Glutamatergic neuron (in vitro differentiated cells): ENCODE measurements around the gene TP53TG3E. TPM values are rescaled to one million over a fixed set of nuclear protein-coding genes. Genes with fewer than 3 reads are reported as not detected.
"Not testable (repeated sequence)": the region's sequence is repeated elsewhere in the genome, so short reads cannot be mapped to it uniquely, and the experiment has no call there.

ENCODE experiments used
- DNase-seq: peaks from one replicate; pipeline ENCODE4 v3.0.0; 2022
- H3K27ac Mint-ChIP-seq: one replicate; pipeline ENCODE4 v1.8.0; 2020; ENCODE audit warnings: mild to moderate bottlenecking, mixed read lengths, inconsistent platforms; ENCODE audit not compliant: unreplicated experiment
- H3K27me3 Mint-ChIP-seq: one replicate; pipeline ENCODE4 v1.8.0; 2020; ENCODE audit warnings: mild to moderate bottlenecking, moderate library complexity, mixed read lengths, inconsistent platforms; ENCODE audit not compliant: unreplicated experiment
- H3K36me3 Mint-ChIP-seq: one replicate; pipeline ENCODE4 v1.8.0; 2020; ENCODE audit warnings: mild to moderate bottlenecking, mixed read lengths, inconsistent platforms; ENCODE audit not compliant: unreplicated experiment
- H3K4me1 Mint-ChIP-seq: one replicate; pipeline ENCODE4 v1.8.0; 2020; ENCODE audit warnings: mild to moderate bottlenecking, low read depth, mixed read lengths, inconsistent platforms; ENCODE audit not compliant: unreplicated experiment
- H3K4me3 Mint-ChIP-seq: one replicate; pipeline ENCODE4 v1.8.0; 2020; ENCODE audit warnings: mild to moderate bottlenecking, mixed read lengths, inconsistent platforms; ENCODE audit not compliant: unreplicated experiment
- H3K9me3 Mint-ChIP-seq: one replicate; pipeline ENCODE4 v1.8.0; 2020; ENCODE audit warnings: mild to moderate bottlenecking, moderate library complexity, mixed read lengths, inconsistent platforms; ENCODE audit not compliant: unreplicated experiment
- long read RNA-seq: library from polyadenylated mRNA; unstranded; transcript quantifications from one replicate; pipeline ENCODE4 v2.0.0, GENCODE V29; 2020; ENCODE audit not compliant: unreplicated experiment
- total RNA-seq: library from RNA; stranded (reverse); fragmentation: NEBNext Ultra II Directional; extraction: Animal tissue kit (Norgen Biotek cat#: 25700); gene quantifications from one replicate; pipeline ENCODE4 v1.2.1, GENCODE V29; 2021; ENCODE audit not compliant: unreplicated experiment

Gene TP53TG3E, protein sequence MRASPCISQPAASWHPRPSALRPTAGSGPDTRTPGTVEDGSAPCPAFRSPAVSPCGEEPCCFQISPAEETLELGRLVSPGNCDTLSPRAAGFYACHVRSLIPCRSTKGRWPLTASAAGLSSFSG
- not detected for total RNA-seq
- long read RNA-seq: 0 reads

DNA sequence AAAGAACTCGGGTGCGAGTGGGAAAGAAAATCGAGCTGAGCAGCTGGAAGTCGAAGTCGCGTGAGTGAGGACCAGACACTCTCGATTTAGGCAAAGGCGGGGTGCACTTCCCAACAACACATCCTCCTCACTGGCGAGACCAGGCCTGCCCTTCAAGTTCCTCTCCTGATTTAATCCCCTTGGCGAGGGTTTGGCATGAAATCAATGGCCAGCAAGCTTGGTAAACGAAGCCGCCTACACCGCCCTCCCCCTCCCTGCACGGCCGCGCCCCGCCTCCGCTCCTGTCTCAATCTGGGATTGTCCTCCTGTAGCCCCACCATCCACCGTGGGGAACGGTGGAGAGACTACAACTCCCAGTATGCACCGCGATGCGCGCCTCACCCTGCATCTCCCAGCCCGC is at the start of gene TP53TG3E:
Gene TP53TG3E, plus strand, starts transcription at position 301 of the 400 bp plus-strand sequence. Its CDS starts 68 bp downstream, at position 369.
- not testable (repeated sequence) for H3K9me3 Mint-ChIP-seq, H3K27me3 Mint-ChIP-seq, H3K36me3 Mint-ChIP-seq, H3K4me3 Mint-ChIP-seq, DNase-seq, H3K27ac Mint-ChIP-seq, H3K4me1 Mint-ChIP-seq

DNA sequence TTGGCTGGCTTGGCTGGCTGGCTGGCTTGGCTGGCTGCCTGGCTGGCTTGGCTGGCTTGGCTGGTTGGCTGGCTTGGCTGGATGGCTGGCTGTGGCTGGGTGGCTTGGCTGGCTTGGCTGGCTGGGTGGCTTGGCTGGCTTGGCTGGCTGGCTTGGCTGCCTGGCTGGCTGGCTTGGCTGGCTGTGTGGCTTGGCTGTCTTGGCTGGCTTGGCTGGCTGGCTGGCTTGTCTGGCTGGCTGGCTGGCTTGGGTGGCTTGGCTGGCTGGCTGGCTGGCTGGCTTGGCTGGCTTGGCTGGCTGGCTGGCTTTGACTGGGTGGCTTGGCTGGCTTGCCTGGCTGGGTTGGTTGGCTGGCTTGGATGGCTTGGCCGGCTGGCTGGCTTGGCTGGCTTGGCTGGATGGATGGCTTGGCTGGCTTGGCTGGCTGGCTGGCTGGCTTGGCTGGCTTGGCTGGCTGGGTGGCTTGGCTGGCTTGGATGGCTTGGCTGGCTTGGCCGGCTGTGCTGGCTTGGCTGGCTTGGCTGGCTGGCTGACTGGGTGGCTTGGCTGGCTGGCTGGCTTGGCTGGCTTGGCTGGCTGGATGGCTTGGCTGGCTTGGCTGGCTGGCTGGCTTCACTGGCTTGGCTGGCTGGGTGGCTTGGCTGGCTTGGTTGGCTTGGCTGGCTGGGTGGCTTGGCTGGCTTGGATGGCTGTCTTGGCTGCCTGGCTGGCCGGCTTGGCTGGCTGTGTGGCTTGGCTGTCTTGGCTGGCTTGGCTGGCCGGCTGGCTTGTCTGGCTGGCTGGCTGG is 32.3 kb downstream of the TP53TG3E start:
- H3K27me3 Mint-ChIP-seq, H3K9me3 Mint-ChIP-seq, H3K27ac Mint-ChIP-seq, H3K4me1 Mint-ChIP-seq, H3K36me3 Mint-ChIP-seq, H3K4me3 Mint-ChIP-seq: not testable (repeated sequence)
- peak; percentile 49 for DNase-seq

DNA sequence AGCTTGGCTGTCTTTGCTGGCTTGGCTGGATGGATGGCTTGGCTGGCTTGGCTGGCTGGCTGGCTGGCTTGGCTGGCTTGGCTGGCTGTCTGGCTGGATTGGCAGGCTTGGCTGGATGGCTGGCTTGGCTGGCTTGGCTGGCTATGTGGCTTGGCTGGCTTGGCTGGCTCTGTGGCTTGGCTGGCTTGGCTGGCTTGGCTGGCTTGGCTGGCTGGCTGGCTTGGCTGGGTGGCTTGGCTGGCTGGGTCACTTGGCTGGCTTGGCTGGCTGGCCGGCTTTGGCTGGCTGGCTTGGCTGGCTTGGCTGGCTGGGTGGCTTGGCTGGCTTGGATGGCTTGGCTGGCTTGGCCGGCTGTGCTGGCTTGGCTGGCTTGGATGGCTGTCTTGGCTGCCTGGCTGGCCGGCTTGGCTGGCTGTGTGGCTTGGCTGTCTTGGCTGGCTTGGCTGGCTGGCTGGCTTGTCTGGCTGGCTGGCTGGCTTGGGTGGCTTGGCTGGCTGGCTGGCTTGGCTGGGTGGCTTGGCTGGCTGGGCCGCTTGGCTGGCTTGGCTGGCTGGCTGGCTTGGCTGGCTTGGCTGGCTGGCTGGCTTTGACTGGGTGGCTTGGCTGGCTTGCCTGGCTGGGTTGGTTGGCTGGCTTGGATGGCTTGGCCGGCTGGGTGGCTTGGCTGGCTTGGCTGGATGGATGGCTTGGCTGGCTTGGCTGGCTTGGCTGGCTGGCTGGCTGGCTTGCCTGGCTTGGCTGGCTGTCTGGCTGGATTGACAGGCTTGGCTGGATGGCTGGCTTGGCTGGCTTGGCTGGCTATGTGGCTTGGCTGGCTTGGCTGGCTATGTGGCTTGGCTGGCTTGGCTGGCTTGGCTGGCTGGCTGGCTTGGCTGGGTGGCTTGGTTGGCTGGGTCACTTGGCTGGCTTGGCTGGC is 33.8 kb downstream of the TP53TG3E start:
- not testable (repeated sequence) for H3K27me3 Mint-ChIP-seq, H3K36me3 Mint-ChIP-seq, H3K4me3 Mint-ChIP-seq, H3K27ac Mint-ChIP-seq, H3K9me3 Mint-ChIP-seq, H3K4me1 Mint-ChIP-seq
- DNase-seq: peak; percentile 43

DNA sequence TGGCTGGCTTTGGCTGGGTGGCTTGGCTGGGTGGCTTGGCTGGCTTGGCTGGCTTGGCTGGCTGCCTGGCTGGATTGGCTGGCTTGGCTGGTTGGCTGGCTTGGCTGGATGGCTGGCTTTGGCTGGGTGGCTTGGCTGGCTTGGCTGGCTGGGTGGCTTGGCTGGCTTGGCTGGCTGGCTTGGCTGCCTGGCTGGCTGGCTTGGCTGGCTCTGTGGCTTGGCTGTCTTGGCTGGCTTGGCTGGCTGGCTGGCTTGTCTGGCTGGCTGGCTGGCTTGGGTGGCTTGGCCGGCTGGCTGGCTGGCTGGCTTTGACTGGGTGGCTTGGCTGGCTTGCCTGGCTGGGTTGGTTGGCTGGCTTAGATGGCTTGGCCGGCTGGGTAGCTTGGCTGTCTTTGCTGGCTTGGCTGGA is 34.4 kb downstream of the TP53TG3E start:
- peak; percentile 33 for DNase-seq
- not testable (repeated sequence) for H3K36me3 Mint-ChIP-seq, H3K9me3 Mint-ChIP-seq, H3K4me1 Mint-ChIP-seq, H3K4me3 Mint-ChIP-seq, H3K27ac Mint-ChIP-seq, H3K27me3 Mint-ChIP-seq

DNA sequence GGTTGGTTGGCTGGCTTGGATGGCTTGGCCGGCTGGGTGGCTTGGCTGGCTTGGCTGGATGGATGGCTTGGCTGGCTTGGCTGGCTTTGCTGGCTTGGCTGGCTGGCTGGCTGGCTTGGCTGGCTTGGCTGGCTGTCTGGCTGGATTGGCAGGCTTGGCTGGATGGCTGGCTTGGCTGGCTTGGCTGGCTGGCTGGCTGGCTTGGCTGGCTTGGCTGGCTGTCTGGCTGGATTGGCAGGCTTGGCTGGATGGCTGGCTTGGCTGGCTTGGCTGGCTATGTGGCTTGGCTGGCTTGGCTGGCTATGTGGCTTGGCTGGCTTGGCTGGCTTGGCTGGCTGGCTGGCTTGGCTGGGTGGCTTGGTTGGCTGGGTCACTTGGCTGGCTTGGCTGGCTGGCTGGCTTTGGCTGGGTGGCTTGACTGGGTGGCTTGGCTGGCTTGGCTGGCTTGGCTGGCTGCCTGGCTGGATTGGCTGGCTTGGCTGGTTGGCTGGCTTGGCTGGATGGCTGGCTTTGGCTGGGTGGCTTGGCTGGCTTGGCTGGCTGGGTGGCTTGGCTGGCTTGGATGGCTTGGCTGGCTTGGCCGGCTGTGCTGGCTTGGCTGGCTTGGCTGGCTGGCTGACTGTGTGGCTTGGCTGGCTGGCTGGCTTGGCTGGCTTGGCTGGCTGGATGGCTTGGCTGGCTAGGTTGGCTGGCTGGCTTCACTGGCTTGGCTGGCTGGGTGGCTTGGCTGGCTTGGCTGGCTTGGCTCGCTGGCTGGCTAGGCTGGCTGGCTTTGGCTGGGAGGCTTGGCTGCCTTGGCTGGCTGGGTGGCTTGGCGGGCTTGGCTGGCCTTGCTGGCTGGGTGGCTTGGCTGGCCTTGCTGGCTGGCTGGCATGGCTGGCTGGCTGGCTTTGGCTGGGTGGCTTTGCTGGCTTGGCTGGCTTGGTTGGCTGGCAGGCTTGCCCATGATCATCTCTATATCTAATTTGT is 35.3 kb downstream of the TP53TG3E start:
- DNase-seq: peak; percentile 39
- H3K27me3 Mint-ChIP-seq, H3K9me3 Mint-ChIP-seq, H3K4me3 Mint-ChIP-seq, H3K36me3 Mint-ChIP-seq, H3K27ac Mint-ChIP-seq, H3K4me1 Mint-ChIP-seq: not testable (repeated sequence)

Other genes with a start within 250 kb of the TP53TG3E start
- not detected for gene TP53TG3C, start 110.1 kb upstream of the TP53TG3E start, total RNA-seq
- gene TP53TG3B, start 56.5 kb downstream of the TP53TG3E start, total RNA-seq: not detected
- gene TP53TG3F, start 155.3 kb downstream of the TP53TG3E start, total RNA-seq: not detected